IgD-negative memory B cell (primary cell): ENCODE data around the gene NLRP14. TPM values are rescaled to one million over a fixed set of nuclear protein-coding genes. Genes with fewer than 3 reads are reported as not detected.
A peak's percentile ranks its signal among the peaks of the same experiment; 100 is the strongest.

Experiments
- H3K27ac Mint-ChIP-seq, 3 donors: one replicate each; pipeline ENCODE4 v1.8.0; 2020 to 2022; ENCODE audit warnings: mild to moderate bottlenecking in 3 of 3, mixed read lengths in 3 of 3, moderate library complexity in 1 of 3
- H3K27me3 Mint-ChIP-seq: one replicate; pipeline ENCODE4 v1.8.0; 2021; ENCODE audit warnings: mixed read lengths
- H3K36me3 Mint-ChIP-seq: one replicate; pipeline ENCODE4 v1.8.0; 2020; ENCODE audit warnings: mild to moderate bottlenecking, mixed read lengths
- H3K4me1 Mint-ChIP-seq, 3 donors: one replicate each; pipeline ENCODE4 v1.8.0; 2020 to 2022; ENCODE audit warnings: mixed read lengths in 3 of 3, mild to moderate bottlenecking in 1 of 3
- H3K4me3 Mint-ChIP-seq, 4 donors: one replicate each; pipeline ENCODE4 v1.8.0; 2020 to 2022; ENCODE audit warnings: mild to moderate bottlenecking in 4 of 4, mixed read lengths in 4 of 4, moderate library complexity in 3 of 4
- H3K9me3 Mint-ChIP-seq, 3 donors: one replicate each; pipeline ENCODE4 v1.8.0; 2020 to 2021; ENCODE audit warnings: mixed read lengths in 3 of 3, mild to moderate bottlenecking in 1 of 3
- polyA plus RNA-seq: library from polyadenylated mRNA; unstranded; fragments of 300-500 nt; fragmentation: Illumina TruSeq; gene quantifications from one replicate; pipeline ENCODE4 v1.2.3, GENCODE V29; 2021

NLRP14 gene
- polyA plus RNA-seq = not detected

- Mint-ChIP-seq H3K27ac (no peak within 1 kb of the TSS), H3K4me1 (peaks cover 0 to 5% (median 0%) of the 10 kb centered on the region in 3 donors), H3K4me3 (peak within 1 kb of the TSS in 2 of 4 donors; percentile 5 to 76), H3K27me3 (peaks cover 25% of the 10 kb centered on the region), H3K36me3 (no peaks in the 10 kb centered on the region), H3K9me3 (no peaks in the 10 kb centered on the region)
These were observed at the start of gene NLRP14, which contains the start of gene ZNF214 for GRCh38 chr11:7020183-7020917. NLRP14 (plus strand) TSS chr11:7020479; CDS start chr11:7038587, 18,108 bp downstream. ZNF214 (minus strand) TSS chr11:7020346; CDS start chr11:7002835, 17,511 bp downstream.

GRCh38 chr11:6979365-6979764, 40.9 kb upstream of the NLRP14 start:
- Mint-ChIP-seq H3K9me3 (peaks cover 0 to 2% (median 0%) of the 10 kb centered on the region in 3 donors), H3K36me3 (no peaks in the 10 kb centered on the region), H3K27ac (no peak overlapping the region), H3K4me3 (no peak overlapping the region), H3K4me1 (no peaks in the 10 kb centered on the region), H3K27me3 (peaks cover 2% of the 10 kb centered on the region)

- no peak overlapping the region for H3K27ac Mint-ChIP-seq
- H3K4me1 Mint-ChIP-seq = peaks cover 0 to 3% (median 0%) of the 10 kb centered on the region in 3 donors
- H3K4me3 Mint-ChIP-seq = no peak overlapping the region
- H3K27me3 Mint-ChIP-seq = no peaks in the 10 kb centered on the region
- peaks cover 2% of the 10 kb centered on the region for H3K36me3 Mint-ChIP-seq
- peaks cover 0 to 7% (median 0%) of the 10 kb centered on the region in 3 donors for H3K9me3 Mint-ChIP-seq
These were observed 33.8 kb upstream of the NLRP14 start for GRCh38 chr11:6986487-6986886.

- H3K4me1 Mint-ChIP-seq = peaks cover 0 to 3% (median 0%) of the 10 kb centered on the region in 3 donors
- no peak overlapping the region for H3K27ac Mint-ChIP-seq
- H3K36me3 Mint-ChIP-seq = peaks cover 2% of the 10 kb centered on the region
- H3K4me3 Mint-ChIP-seq = no peak overlapping the region
- H3K9me3 Mint-ChIP-seq = peaks cover 0 to 7% (median 0%) of the 10 kb centered on the region in 3 donors
- H3K27me3 Mint-ChIP-seq = no peaks in the 10 kb centered on the region
These were observed 31.8 kb upstream of the NLRP14 start for GRCh38 chr11:6988506-6988905.

- no peaks in the 10 kb centered on the region for H3K27me3 Mint-ChIP-seq
- H3K4me1 Mint-ChIP-seq = peaks cover 0 to 5% (median 0%) of the 10 kb centered on the region in 3 donors
- H3K4me3 Mint-ChIP-seq = no peak overlapping the region
- peaks cover 0 to 3% (median 0%) of the 10 kb centered on the region in 3 donors for H3K9me3 Mint-ChIP-seq
- peaks cover 2% of the 10 kb centered on the region for H3K36me3 Mint-ChIP-seq
- no peak overlapping the region for H3K27ac Mint-ChIP-seq
These were observed 29.1 kb upstream of the NLRP14 start for GRCh38 chr11:6991227-6991626.

GRCh38 chr11:6992026-6992425, 28.3 kb upstream of the NLRP14 start:
- no peak overlapping the region for H3K27ac Mint-ChIP-seq
- H3K36me3 Mint-ChIP-seq = no peaks in the 10 kb centered on the region
- no peak overlapping the region for H3K4me3 Mint-ChIP-seq
- peaks cover 0 to 2% (median 0%) of the 10 kb centered on the region in 3 donors for H3K4me1 Mint-ChIP-seq
- no peaks in the 10 kb centered on the region for H3K9me3 Mint-ChIP-seq
- H3K27me3 Mint-ChIP-seq = no peaks in the 10 kb centered on the region

- no peaks in the 10 kb centered on the region for H3K9me3 Mint-ChIP-seq
- peaks cover 0 to 2% (median 0%) of the 10 kb centered on the region in 3 donors for H3K4me1 Mint-ChIP-seq
- peaks cover under 1% of the 10 kb centered on the region for H3K27me3 Mint-ChIP-seq
- H3K4me3 Mint-ChIP-seq = no peak overlapping the region
- H3K36me3 Mint-ChIP-seq = no peaks in the 10 kb centered on the region
- H3K27ac Mint-ChIP-seq = no peak overlapping the region
These were observed 27.5 kb upstream of the NLRP14 start for GRCh38 chr11:6992457-6993417.

GRCh38 chr11:6995703-6996102, 24.6 kb upstream of the NLRP14 start:
- no peak overlapping the region for H3K27ac Mint-ChIP-seq
- H3K27me3 Mint-ChIP-seq = peaks cover 9% of the 10 kb centered on the region
- no peaks in the 10 kb centered on the region for H3K36me3 Mint-ChIP-seq
- H3K4me1 Mint-ChIP-seq = peaks cover 0 to 2% (median 0%) of the 10 kb centered on the region in 3 donors
- H3K4me3 Mint-ChIP-seq = no peak overlapping the region
- H3K9me3 Mint-ChIP-seq = no peaks in the 10 kb centered on the region

- no peaks in the 10 kb centered on the region for H3K9me3 Mint-ChIP-seq
- H3K27ac Mint-ChIP-seq = no peak overlapping the region
- no peak overlapping the region for H3K4me3 Mint-ChIP-seq
- no peaks in the 10 kb centered on the region for H3K4me1 Mint-ChIP-seq
- peaks cover 12% of the 10 kb centered on the region for H3K27me3 Mint-ChIP-seq
- H3K36me3 Mint-ChIP-seq = no peaks in the 10 kb centered on the region
These were observed 15.8 kb upstream of the NLRP14 start for GRCh38 chr11:7004482-7004881.

GRCh38 chr11:7014118-7014517, 6.2 kb upstream of the NLRP14 start:
- Mint-ChIP-seq H3K27ac (no peak overlapping the region), H3K9me3 (no peaks in the 10 kb centered on the region), H3K36me3 (no peaks in the 10 kb centered on the region), H3K4me3 (no peak overlapping the region), H3K4me1 (no peaks in the 10 kb centered on the region), H3K27me3 (peaks cover 6% of the 10 kb centered on the region)

GRCh38 chr11:7016011-7016410, 4.3 kb upstream of the NLRP14 start:
- peaks cover 16% of the 10 kb centered on the region for H3K27me3 Mint-ChIP-seq

GRCh38 chr11:7019500-7020182, 638 bp upstream of the NLRP14 start:
- Mint-ChIP-seq H3K9me3 (no peaks in the 10 kb centered on the region), H3K27me3 (peaks cover 25% of the 10 kb centered on the region), H3K4me3 (peak overlapping the region in 1 of 4 donors; percentile 5), H3K27ac (no peak overlapping the region), H3K36me3 (no peaks in the 10 kb centered on the region), H3K4me1 (peaks cover 0 to 5% (median 0%) of the 10 kb centered on the region in 3 donors)

More at GRCh38 chr11:7016011-7016410, 4.3 kb upstream of the NLRP14 start:
- Mint-ChIP-seq H3K4me1 (peaks cover 0 to 5% (median 0%) of the 10 kb centered on the region in 3 donors), H3K9me3 (no peaks in the 10 kb centered on the region), H3K4me3 (no peak overlapping the region), H3K36me3 (no peaks in the 10 kb centered on the region), H3K27ac (no peak overlapping the region)

- Mint-ChIP-seq H3K4me1 (peaks cover 0 to 5% (median 0%) of the 10 kb centered on the region in 3 donors), H3K27me3 (peaks cover 25% of the 10 kb centered on the region), H3K27ac (no peak overlapping the region), H3K9me3 (no peaks in the 10 kb centered on the region), H3K4me3 (no peak overlapping the region), H3K36me3 (no peaks in the 10 kb centered on the region)
These were observed 1.0 kb downstream of the NLRP14 start for GRCh38 chr11:7021318-7021717.

- no peaks in the 10 kb centered on the region for H3K27me3 Mint-ChIP-seq
- no peak overlapping the region for H3K4me3 Mint-ChIP-seq
- H3K36me3 Mint-ChIP-seq = no peaks in the 10 kb centered on the region
- H3K27ac Mint-ChIP-seq = no peak overlapping the region
- no peaks in the 10 kb centered on the region for H3K4me1 Mint-ChIP-seq
- no peaks in the 10 kb centered on the region for H3K9me3 Mint-ChIP-seq
These were observed 7.9 kb downstream of the NLRP14 start for GRCh38 chr11:7028141-7028540.
